GM12878 (cell line): ENCODE measurements around the gene GRIN2D. TPM values are rescaled to one million over a fixed set of nuclear protein-coding genes. Genes with fewer than 3 reads are reported as not detected.

Experiments
- ATAC-seq: fragments of 200-7000 bp; cut with Tn5 transposase; 3 replicates; pipeline ENCODE4 v1.9.1; 2020; ENCODE audit warnings: mild to moderate bottlenecking, moderate library complexity
- BruUV-seq: library from RNA; stranded (reverse); fragments of 400-500 nt; replicated peaks from 2 replicates; lab custom pipeline; 2021; lab: Mats Ljungman, UMichigan
- CTCF ChIA-PET: fragments of 300-600 bp; sonication (Branson Sonifier 250); formaldehyde crosslinking; extraction: SDS; loops from one replicate; lab custom pipeline; 2021; ENCODE audit warnings: inconsistent platforms; lab: Yijun Ruan, JAX
- POLR2A ChIA-PET: fragments of 350-600 bp; formaldehyde crosslinking; extraction: SDS; loops from one replicate; lab custom pipeline; 2021; ENCODE audit warnings: inconsistent platforms; lab: Charles Lee
- RAD21 ChIA-PET: fragments of 300-600 bp; sonication (Branson Sonifier 250); formaldehyde crosslinking; loops from one replicate; lab custom pipeline; 2023; ENCODE audit warnings: antibody characterized with exemption; ENCODE audit not compliant: unreplicated experiment; lab: Charles Lee
- SMC1A ChIA-PET: fragments of 300-600 bp; sonication (Branson Sonifier 250); formaldehyde crosslinking; loops from one replicate; lab custom pipeline; 2023; ENCODE audit not compliant: unreplicated experiment, uncharacterized antibody; lab: Charles Lee
- DNase-seq: peaks from one replicate; pipeline ENCODE4 v3.0.0-alpha.2; 2011; ENCODE audit warnings: low read depth, low spot score
- FAIRE-seq: peaks from 3 replicates; lab custom pipeline; 2011; peaks lifted over from hg19 to GRCh38; lab: Jason Lieb, UNC
- H2AFZ ChIP-seq: 2 replicates; pipeline ENCODE4 v1.6.0; 2011; ENCODE audit warnings: low read depth, low read length, control low read depth; ENCODE audit not compliant: control insufficient read depth
- H3K27ac ChIP-seq: 2 replicates; pipeline ENCODE4 v1.5.1; 2011; ENCODE audit warnings: control low read depth; ENCODE audit not compliant: control insufficient read depth, insufficient read depth
- H3K27me3 ChIP-seq, 2 experiments: replicated peaks in 1 of 2; 2 replicates each; pipeline versions ENCODE4 v1.6.0 to v1.6.1; 2011; ENCODE audit warnings: low read length in 1 of 2; ENCODE audit not compliant: control insufficient read depth in 2 of 2, insufficient read depth in 2 of 2
- H3K36me3 ChIP-seq, 2 experiments: 2 replicates each; pipeline ENCODE4 v1.5.1; 2011; ENCODE audit warnings: low read length in 1 of 2; ENCODE audit not compliant: control insufficient read depth in 2 of 2, insufficient read depth in 2 of 2
- H3K4me1 ChIP-seq: 2 replicates; pipeline ENCODE4 v1.6.1; 2011; ENCODE audit warnings: mild to moderate bottlenecking, low read length, moderate library complexity, mixed read lengths; ENCODE audit not compliant: control insufficient read depth, insufficient read depth
- H3K4me2 ChIP-seq: 2 replicates; pipeline ENCODE4 v1.6.0; 2011; ENCODE audit warnings: control low read depth; ENCODE audit not compliant: control insufficient read depth, insufficient read depth
- H3K4me3 ChIP-seq: fragments of 200-600 bp; sonication (generic); 2 replicates; pipeline ENCODE4 v1.5.1; 2016
- H3K79me2 ChIP-seq: 2 replicates; pipeline ENCODE4 v1.6.0; 2011; ENCODE audit warnings: low read length; ENCODE audit not compliant: control insufficient read depth, insufficient read depth
- H3K9ac ChIP-seq: 2 replicates; pipeline ENCODE4 v1.8.0; 2011; ENCODE audit warnings: low read length, control low read depth, mixed read lengths; ENCODE audit not compliant: control insufficient read depth, insufficient read depth
- H3K9me3 ChIP-seq: replicated peaks from 3 replicates; pipeline ENCODE4 v1.5.1; 2011; ENCODE audit warnings: mild to moderate bottlenecking, low read length; ENCODE audit not compliant: control insufficient read depth, insufficient read depth
- H4K20me1 ChIP-seq: 2 replicates; pipeline ENCODE4 v1.6.0; 2011; ENCODE audit not compliant: control insufficient read depth, insufficient read depth
- CUX1 ChIP-seq: IDR thresholded peaks from 2 replicates; pipeline ENCODE4 v1.6.1; 2012; ENCODE audit warnings: improper control_type of control experiment, low read depth, low read length; ENCODE audit not compliant: insufficient replicate concordance
- NR2F1 ChIP-seq: fragments of 450-650 bp; conservative IDR thresholded peaks from 2 replicates; pipeline ENCODE4 v1.6.1; 2017; ENCODE audit warnings: mild to moderate bottlenecking
- WGBS: methylation state at CpG from one replicate; pipeline ENCODE4 v1.1.6; 2016; ENCODE audit warnings: low lambda C conversion rate; ENCODE audit not compliant: insufficient replicate concordance, insufficient coverage; ENCODE audit errors: missing lambda C conversion rate; 5-methylcytosine and 5-hydroxymethylcytosine counted together
- in situ Hi-C: fragments of 300-500 bp; cut with MboI; formaldehyde crosslinking; loops from 9 replicates; pipeline ENCODE4 v1.14.3; 2018; ENCODE audit warnings: mixed read lengths
- intact Hi-C: fragments of 100-400 bp; cut with micrococcal nuclease; formaldehyde crosslinking; loops from one replicate; pipeline ENCODE4 v1.14.2; 2022; ENCODE audit not compliant: unreplicated experiment
- polyA plus RNA-seq, 11 experiments: library from polyadenylated mRNA; depleted of rRNA in 4 of 11; unstranded in 6 of 11; stranded (reverse) in 5 of 11; fragments of >200 nt; fragmentation: Nextera tagmentation in 4 of 11; fragmentation: Illumina TruSeq in 1 of 11; extraction: Ambion mirVana in 4 of 11; extraction: Trizol in 1 of 11; gene quantifications; 1 replicate in 1 of 11; 2 replicates in 10 of 11; pipeline versions ENCODE4 v1.2.1 to v1.2.3, GENCODE V29; 2011 to 2016; ENCODE audit warnings: inconsistent platforms in 2 of 11, missing spikeins in 2 of 11, low read depth in 1 of 11
- total RNA-seq, 4 experiments: library from RNA; depleted of rRNA in 3 of 4; stranded (reverse); fragments of >200 nt in 3 of 4; fragmentation: Illumina TruSeq in 1 of 4; extraction: Trizol in 1 of 4; gene quantifications; 2 replicates each; pipeline versions ENCODE4 v1.2.1 to v1.2.3, GENCODE V29; 2013 to 2021

GRIN2D gene
- total and polyA plus RNA-seq, 10 of the 15 experiments (the other 5 are each of a cell fraction or from before 2014, with no cell fraction given), result 0.03 to 0.38 (median 0.04) TPM; not detected in 3

DNA sequence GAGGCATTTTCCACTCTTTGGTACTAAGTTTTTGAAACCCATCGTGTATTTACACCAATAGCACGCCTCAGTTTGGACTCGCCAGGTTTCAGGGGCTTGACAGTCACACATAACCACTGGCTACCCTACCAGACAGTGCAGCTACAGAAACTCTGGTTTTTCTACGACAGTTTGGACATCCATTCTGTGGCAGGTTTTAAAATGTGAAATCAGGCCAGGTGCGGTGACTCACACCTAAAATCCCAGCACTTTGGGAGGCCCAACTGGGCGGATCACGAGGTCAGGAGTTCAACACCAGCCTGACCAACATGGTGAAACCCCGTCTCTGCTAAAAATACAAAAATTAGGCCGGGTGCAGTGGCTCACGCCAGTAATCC lies 15.3 kb upstream of the GRIN2D start:
- Histone ChIP-seq H2AFZ (no peak overlapping the region), H3K4me1 (no peaks in the 10 kb centered on the region), H4K20me1 (no peaks in the 10 kb centered on the region), H3K9me3 (no peaks in the 10 kb centered on the region), H3K79me2 (no peaks in the 10 kb centered on the region), H3K4me3 (no peak overlapping the region), H3K9ac (no peak overlapping the region), H3K36me3 (peaks cover 0 to 3% of the 10 kb centered on the region in 2 experiments; a peak in 2 of 4 replicates), H3K4me2 (no peak overlapping the region), H3K27ac (no peak overlapping the region), H3K27me3 (no peaks in the 10 kb centered on the region)
- FAIRE-seq (no peak), ATAC-seq (no peak), DNase-seq (no peak)
- in situ Hi-C loops (no loop called here), intact Hi-C loops (no loop called here)
- ChIA-PET CTCF (no interaction called here), RAD21 (no interaction called here), SMC1A (no interaction called here), POLR2A (interaction anchor here (0.6 kb wide), 1 partner anchor 106 kb away, joined by 4 read pairs; no protein-coding TSS in a partner anchor)
- WGBS, result 97% methylated on average over 10 of the region's 10 CpGs
- BruUV-seq, result no TSS peak
- TF ChIP-seq NR2F1 (0 out of 2 replicates have a peak, but pooled peaks have one; percentile 18), CUX1 (no peak)
